ENCODE measurements around the gene PCED1B. TPM values are rescaled to one million over a fixed set of nuclear protein-coding genes. Genes with fewer than 3 reads are reported as not detected.
A peak's percentile ranks its signal among the peaks of the same experiment; 100 is the strongest.

PCED1B gene
- total and polyA plus RNA-seq, 4 experiments from 2014 or later, result 44.3 to 74.6 (median 47.8) TPM

DNA sequence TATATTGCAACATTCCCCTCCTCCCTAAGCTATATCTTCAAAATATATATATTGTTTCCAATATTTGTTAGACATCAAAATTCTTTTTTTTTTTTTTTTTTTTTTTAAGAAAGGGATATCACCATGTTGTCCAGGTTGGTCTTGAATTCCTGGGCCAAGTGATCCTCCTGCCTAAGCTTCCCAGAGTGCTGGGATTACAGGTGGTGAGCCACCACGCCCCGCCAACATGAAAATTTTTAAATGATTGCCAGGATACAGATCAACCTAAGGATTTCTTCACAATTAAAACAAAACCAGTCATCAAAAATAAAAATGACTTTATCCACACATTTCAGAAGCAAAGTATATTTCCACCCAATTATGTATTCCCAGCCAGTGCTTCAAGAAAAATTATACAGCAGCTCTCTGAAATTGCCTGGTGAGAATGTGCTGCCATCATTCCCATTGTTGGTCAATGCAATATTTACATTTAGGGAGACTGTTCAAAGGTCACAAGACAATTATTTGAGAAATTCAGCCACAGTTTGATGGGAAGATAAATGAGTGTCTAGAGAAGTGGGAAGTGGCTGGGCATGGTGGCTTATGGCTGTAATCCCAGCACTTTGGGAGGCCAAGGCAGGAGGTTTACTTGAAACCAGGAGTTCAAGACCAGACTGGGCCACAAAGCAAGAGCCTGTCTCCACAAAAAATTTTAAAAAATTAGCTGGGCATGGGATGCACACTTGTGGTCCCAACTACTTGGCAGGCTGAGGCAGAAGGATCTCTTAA, 142.0 kb downstream of the PCED1B start:
- Mint-ChIP-seq H3K27ac (peak overlapping the region; percentile 58 to 91 (median 81)), H3K4me1 (peaks cover 47 to 81% (median 59%) of the 10 kb centered on the region in 4 donors), H3K4me3 (peak overlapping the region; percentile 41 to 81 (median 70)), H3K27me3 (no peaks in the 10 kb centered on the region), H3K9me3 (no peaks in the 10 kb centered on the region), H3K36me3 (peaks cover 57 to 67% of the 10 kb centered on the region in 2 donors)
- peaks cover 82% of the 10 kb centered on the region for H3K4me1 ChIP-seq (ENCODE audit: insufficient read depth, low read length)
- no peaks in the 10 kb centered on the region for H3K27me3 ChIP-seq (ENCODE audit: insufficient read depth, low read length)
- no peak overlapping the region for H3K27ac ChIP-seq (ENCODE audit: low read depth, low read length)
- H3K36me3 ChIP-seq (ENCODE audit: insufficient read depth, low read length), result peaks cover 17% of the 10 kb centered on the region
- peak overlapping the region in 1 of 2 donors; percentile 2 for H3K4me3 ChIP-seq (ENCODE audit: low read length in 2 of 2)
- DNase-seq, result no peak
- intact Hi-C loops (cut with micrococcal nuclease), result no loop called here
- ChIA-PET CTCF (ENCODE audit: partially characterized antibody) (interaction anchor here (0.8 to 6.1 kb wide), 3 partner anchors 10 to 176 kb away, joined by 3 to 66 read pairs (median 3); no protein-coding TSS in a partner anchor), POLR2A (ENCODE audit: partially characterized antibody) (interaction anchor here (1.1 to 17.3 kb wide), 4 partner anchors 13 to 85 kb away, joined by 6 to 354 read pairs (median 84); no protein-coding TSS in a partner anchor)
- H3K9me3 ChIP-seq (ENCODE audit: control insufficient read depth in 1 of 2, low read length in 2 of 2), result no peaks in the 10 kb centered on the region

DNA sequence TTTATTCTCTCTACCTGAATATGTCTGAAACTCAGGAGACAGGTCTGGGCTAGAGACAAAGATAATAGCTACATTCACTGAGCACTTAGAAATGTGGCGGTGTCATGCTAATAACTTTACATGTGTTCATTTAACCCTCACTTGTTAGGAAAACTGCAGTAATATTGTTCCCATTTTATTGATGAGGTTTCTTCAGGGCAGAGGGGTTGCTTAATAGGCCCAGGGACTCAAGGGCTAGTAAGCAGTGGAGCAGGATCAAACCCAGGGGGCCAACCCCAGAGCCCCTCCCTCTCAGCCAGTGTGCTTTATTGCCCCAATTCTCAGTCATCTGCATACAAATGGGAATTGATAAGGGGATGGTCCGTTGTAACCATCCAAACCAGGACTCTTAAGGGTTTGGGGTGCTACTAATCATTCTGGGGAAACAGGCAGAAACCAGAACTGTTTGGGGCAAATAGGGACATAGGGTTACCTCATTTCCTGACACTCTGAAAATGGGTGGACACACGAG, 143.2 kb downstream of the PCED1B start:
- H3K27ac ChIP-seq (ENCODE audit: low read depth, low read length), result peak overlapping the region; percentile 56
- DNase-seq, result peak in 1 of 5 donors; percentile 27
- H3K36me3 Mint-ChIP-seq, result peaks cover 55 to 64% of the 10 kb centered on the region in 2 donors
- H3K4me1 ChIP-seq (ENCODE audit: insufficient read depth, low read length), result peaks cover 93% of the 10 kb centered on the region
- H3K27me3 ChIP-seq (ENCODE audit: insufficient read depth, low read length), result no peaks in the 10 kb centered on the region
- H3K27me3 Mint-ChIP-seq, result no peaks in the 10 kb centered on the region
- intact Hi-C loops (cut with micrococcal nuclease), result no loop called here
- H3K9me3 ChIP-seq (ENCODE audit: control insufficient read depth in 1 of 2, low read length in 2 of 2), result no peaks in the 10 kb centered on the region
- H3K4me3 Mint-ChIP-seq, result peak overlapping the region; percentile 75 to 87 (median 83)
- CTCF ChIA-PET (ENCODE audit: partially characterized antibody), result interaction anchor here (1.0 kb wide), 1 partner anchor 9 kb away, joined by 3 read pairs; no protein-coding TSS in a partner anchor
- H3K27ac Mint-ChIP-seq, result peak overlapping the region; percentile 78 to 97 (median 93)
- H3K4me3 ChIP-seq (ENCODE audit: low read length in 2 of 2), result peak overlapping the region; percentile 1 to 29
- peaks cover 51 to 79% (median 67%) of the 10 kb centered on the region in 4 donors for H3K4me1 Mint-ChIP-seq
- peaks cover 17% of the 10 kb centered on the region for H3K36me3 ChIP-seq (ENCODE audit: insufficient read depth, low read length)
- H3K9me3 Mint-ChIP-seq, result no peaks in the 10 kb centered on the region
- POLR2A ChIA-PET (ENCODE audit: partially characterized antibody), result interaction anchor here (1.0 to 2.2 kb wide), 2 partner anchors 54 to 84 kb away, joined by 3 to 12 read pairs; no protein-coding TSS in a partner anchor

DNA sequence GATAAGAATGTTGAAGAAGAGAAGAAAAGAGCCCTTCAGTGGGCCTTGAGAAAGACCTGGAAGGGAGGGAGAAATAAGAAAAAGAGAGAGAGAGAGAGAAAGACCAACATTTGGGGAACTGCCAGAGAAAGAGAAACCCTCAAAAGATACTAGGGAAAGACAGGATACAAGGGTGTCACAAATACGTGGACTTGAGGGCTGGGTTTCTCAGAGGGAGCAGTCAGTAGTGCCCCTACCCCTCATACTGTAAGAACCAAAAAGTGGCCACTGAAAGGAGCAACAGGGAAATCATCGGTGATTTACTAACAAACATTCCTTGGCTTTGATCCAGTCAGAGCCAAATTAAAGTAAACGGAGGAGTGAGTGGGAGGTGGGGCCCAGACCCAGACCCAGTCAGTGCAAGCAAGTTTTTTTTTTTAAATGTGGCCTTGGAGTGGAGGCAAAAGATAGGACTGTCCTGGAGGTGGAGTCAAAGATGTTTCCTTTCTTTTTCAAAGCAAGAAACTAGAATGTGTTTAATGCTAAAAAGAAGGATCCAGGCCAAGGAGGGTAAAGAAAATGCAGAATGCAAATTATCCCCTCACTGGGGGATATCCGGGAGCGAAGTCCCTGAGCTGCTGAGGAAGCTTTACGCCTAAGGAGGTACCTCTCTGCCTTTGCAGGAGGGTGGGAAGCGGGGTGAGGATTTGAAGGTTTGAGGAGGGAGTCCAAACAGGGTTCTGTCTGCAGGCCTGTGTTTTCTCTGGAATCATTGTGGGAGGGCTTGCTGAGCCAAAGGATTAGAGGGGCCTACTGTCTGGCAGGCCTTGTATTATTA, 143.8 kb downstream of the PCED1B start:
- H3K4me3 Mint-ChIP-seq, result peak overlapping the region; percentile 75 to 87 (median 83)
- peak overlapping the region; percentile 78 to 97 (median 93) for H3K27ac Mint-ChIP-seq
- DNase-seq, result peak in 1 of 5 donors; percentile 27
- Histone ChIP-seq H3K36me3 (ENCODE audit: insufficient read depth, low read length) (peaks cover 22% of the 10 kb centered on the region), H3K27me3 (ENCODE audit: insufficient read depth, low read length) (no peaks in the 10 kb centered on the region), H3K27ac (ENCODE audit: low read depth, low read length) (peak overlapping the region; percentile 56), H3K4me1 (ENCODE audit: insufficient read depth, low read length) (peaks cover 96% of the 10 kb centered on the region), H3K4me3 (ENCODE audit: low read length in 2 of 2) (peak overlapping the region in 1 of 2 donors; percentile 29), H3K9me3 (ENCODE audit: control insufficient read depth in 1 of 2, low read length in 2 of 2) (no peaks in the 10 kb centered on the region)
- H3K36me3 Mint-ChIP-seq, result peaks cover 57 to 64% of the 10 kb centered on the region in 2 donors
- ChIA-PET POLR2A (ENCODE audit: partially characterized antibody) (interaction anchor here (1.0 to 2.2 kb wide), 3 partner anchors 53 to 190 kb away, joined by 3 to 12 read pairs (median 3); no protein-coding TSS in a partner anchor), CTCF (ENCODE audit: partially characterized antibody) (interaction anchor here (0.6 to 1.0 kb wide), 3 partner anchors 9 to 83 kb away, joined by 3 read pairs; no protein-coding TSS in a partner anchor)
- intact Hi-C loops (cut with micrococcal nuclease), result no loop called here
- H3K4me1 Mint-ChIP-seq, result peaks cover 55 to 80% (median 68%) of the 10 kb centered on the region in 4 donors
- H3K27me3 Mint-ChIP-seq, result no peaks in the 10 kb centered on the region
- no peaks in the 10 kb centered on the region for H3K9me3 Mint-ChIP-seq

DNA sequence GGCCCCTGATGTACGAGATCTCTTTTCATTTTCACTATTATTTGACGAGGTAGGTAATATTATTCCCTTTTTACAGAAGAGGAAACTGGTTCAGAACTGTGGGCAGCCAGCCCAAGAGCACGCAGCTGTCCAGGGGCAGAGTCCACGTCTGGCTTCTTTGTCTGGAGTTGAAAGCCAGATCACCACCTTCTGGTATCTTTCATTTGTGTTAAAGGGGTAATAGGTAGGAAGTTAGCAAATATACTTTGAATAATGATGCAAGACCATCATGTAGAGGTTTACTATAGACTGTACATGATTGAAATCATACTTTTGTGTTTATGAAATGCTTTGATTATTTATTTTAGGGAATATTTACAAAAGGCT, 144.4 kb downstream of the PCED1B start:
- DNase-seq, result no peak
- Mint-ChIP-seq H3K4me3 (peak overlapping the region; percentile 75 to 87 (median 83)), H3K27me3 (no peaks in the 10 kb centered on the region), H3K9me3 (no peaks in the 10 kb centered on the region), H3K36me3 (peaks cover 60 to 68% of the 10 kb centered on the region in 2 donors), H3K27ac (peak overlapping the region; percentile 78 to 97 (median 93)), H3K4me1 (peaks cover 56 to 84% (median 70%) of the 10 kb centered on the region in 4 donors)
- peak overlapping the region; percentile 56 for H3K27ac ChIP-seq (ENCODE audit: low read depth, low read length)
- peaks cover 98% of the 10 kb centered on the region for H3K4me1 ChIP-seq (ENCODE audit: insufficient read depth, low read length)
- no peaks in the 10 kb centered on the region for H3K9me3 ChIP-seq (ENCODE audit: control insufficient read depth in 1 of 2, low read length in 2 of 2)
- intact Hi-C loops (cut with micrococcal nuclease), result no loop called here
- peaks cover 24% of the 10 kb centered on the region for H3K36me3 ChIP-seq (ENCODE audit: insufficient read depth, low read length)
- H3K4me3 ChIP-seq (ENCODE audit: low read length in 2 of 2), result peak overlapping the region in 1 of 2 donors; percentile 29
- CTCF ChIA-PET (ENCODE audit: partially characterized antibody), result interaction anchor here (0.6 to 0.7 kb wide), 2 partner anchors 9 to 83 kb away, joined by 3 read pairs; no protein-coding TSS in a partner anchor
- POLR2A ChIA-PET (ENCODE audit: partially characterized antibody), result interaction anchor here (1.0 kb wide), 1 partner anchor 190 kb away, joined by 3 read pairs; no protein-coding TSS in a partner anchor
- H3K27me3 ChIP-seq (ENCODE audit: insufficient read depth, low read length), result no peaks in the 10 kb centered on the region

DNA sequence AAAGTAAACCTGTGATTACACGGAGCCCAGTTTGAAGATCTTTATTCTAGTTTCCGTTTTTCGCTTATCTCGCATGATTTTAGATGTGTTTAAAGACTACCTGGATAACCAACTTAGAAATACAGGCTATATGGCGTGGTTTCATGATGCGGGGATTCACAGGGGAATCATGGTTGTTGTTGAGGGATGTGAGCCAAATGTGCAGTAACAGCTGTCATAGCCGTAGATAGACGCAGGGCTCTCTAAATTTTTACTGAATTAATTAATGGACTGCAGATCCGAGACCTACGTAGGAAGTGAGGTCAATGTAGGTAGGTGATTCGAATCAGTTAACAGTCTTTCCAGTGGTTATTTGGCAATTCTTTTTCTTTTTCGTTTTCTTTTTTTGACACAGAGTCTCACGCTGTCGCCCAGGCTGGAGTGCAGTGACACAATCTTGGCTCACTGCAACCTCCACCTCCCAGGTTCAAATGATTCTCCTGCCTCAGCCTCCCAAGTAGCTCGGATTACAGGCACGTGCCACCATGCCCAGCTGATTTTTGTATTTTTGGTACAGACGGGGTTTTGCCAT, 145.2 kb downstream of the PCED1B start:
- Histone ChIP-seq H3K4me1 (ENCODE audit: insufficient read depth, low read length) (peaks cover 97% of the 10 kb centered on the region), H3K9me3 (ENCODE audit: control insufficient read depth in 1 of 2, low read length in 2 of 2) (no peaks in the 10 kb centered on the region), H3K36me3 (ENCODE audit: insufficient read depth, low read length) (peaks cover 28% of the 10 kb centered on the region), H3K27ac (ENCODE audit: low read depth, low read length) (no peak overlapping the region), H3K4me3 (ENCODE audit: low read length in 2 of 2) (no peak overlapping the region), H3K27me3 (ENCODE audit: insufficient read depth, low read length) (no peaks in the 10 kb centered on the region)
- peak in 1 of 5 donors; percentile 28 for DNase-seq
- Mint-ChIP-seq H3K4me1 (peaks cover 52 to 81% (median 68%) of the 10 kb centered on the region in 4 donors), H3K9me3 (no peaks in the 10 kb centered on the region), H3K36me3 (peaks cover 56 to 70% of the 10 kb centered on the region in 2 donors), H3K4me3 (peak overlapping the region; percentile 4 to 72 (median 51)), H3K27ac (peak overlapping the region; percentile 50 to 89 (median 78)), H3K27me3 (no peaks in the 10 kb centered on the region)
- ChIA-PET CTCF (ENCODE audit: partially characterized antibody) (interaction anchor here (1.4 kb wide), 1 partner anchor 16 kb away, joined by 3 read pairs; no protein-coding TSS in a partner anchor), POLR2A (ENCODE audit: partially characterized antibody) (interaction anchor here (0.9 to 1.7 kb wide), 3 partner anchors 8 to 143 kb away, joined by 3 to 6 read pairs (median 4); no protein-coding TSS in a partner anchor)
- intact Hi-C loops (cut with micrococcal nuclease), result no loop called here

DNA sequence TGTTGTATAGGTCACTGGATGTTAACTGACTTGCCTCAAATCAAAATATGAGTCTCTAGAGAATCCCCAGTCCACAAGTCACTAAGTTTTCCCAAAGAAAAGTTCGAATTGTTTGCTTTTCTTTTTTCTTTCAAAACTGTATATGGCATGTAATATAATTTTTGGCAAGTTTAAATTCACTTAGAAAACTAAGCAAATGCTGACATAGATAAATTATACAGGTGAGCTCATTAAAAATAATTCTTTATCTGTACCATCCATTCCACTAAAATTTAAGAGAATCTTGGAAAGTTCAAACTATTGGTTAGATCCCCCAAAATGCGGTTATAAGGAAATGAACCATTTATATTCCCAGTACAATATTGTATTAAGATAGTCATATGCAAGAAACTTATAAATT, 145.9 kb downstream of the PCED1B start:
- Histone ChIP-seq H3K27ac (ENCODE audit: low read depth, low read length) (no peak overlapping the region), H3K4me3 (ENCODE audit: low read length in 2 of 2) (no peak overlapping the region), H3K9me3 (ENCODE audit: control insufficient read depth in 1 of 2, low read length in 2 of 2) (no peaks in the 10 kb centered on the region), H3K36me3 (ENCODE audit: insufficient read depth, low read length) (peaks cover 28% of the 10 kb centered on the region), H3K4me1 (ENCODE audit: insufficient read depth, low read length) (peaks cover 91% of the 10 kb centered on the region), H3K27me3 (ENCODE audit: insufficient read depth, low read length) (no peaks in the 10 kb centered on the region)
- Mint-ChIP-seq H3K36me3 (peaks cover 53 to 74% of the 10 kb centered on the region in 2 donors), H3K9me3 (no peaks in the 10 kb centered on the region), H3K4me3 (peak overlapping the region in 7 of 8 donors; percentile 9 to 72 (median 52)), H3K27ac (peak overlapping the region; percentile 18 to 81 (median 68)), H3K4me1 (peaks cover 50 to 79% (median 65%) of the 10 kb centered on the region in 4 donors), H3K27me3 (no peaks in the 10 kb centered on the region)
- ChIA-PET CTCF (ENCODE audit: partially characterized antibody) (interaction anchor here (0.9 to 2.1 kb wide), 6 partner anchors 12 to 173 kb away, joined by 3 to 7 read pairs (median 4); no protein-coding TSS in a partner anchor), POLR2A (ENCODE audit: partially characterized antibody) (interaction anchor here (1.0 to 2.0 kb wide), 5 partner anchors 9 to 142 kb away, joined by 3 to 6 read pairs (median 6); no protein-coding TSS in a partner anchor)
- DNase-seq, result no peak
- intact Hi-C loops (cut with micrococcal nuclease), result no loop called here
